H1 (cell line): ENCODE data around the gene SMLR1. TPM values are rescaled to one million over a fixed set of nuclear protein-coding genes. Genes with fewer than 3 reads are reported as not detected.

ENCODE experiments used
- CTCF ChIA-PET: fragments of 300-600 bp; sonication (Branson Sonifier 250); formaldehyde crosslinking; loops from one replicate; lab custom pipeline; 2021; ENCODE audit not compliant: partially characterized antibody; lab: Charles Lee
- POLR2A ChIA-PET: fragments of 300-600 bp; sonication (Branson Sonifier 250); formaldehyde crosslinking; loops from one replicate; lab custom pipeline; 2021; ENCODE audit warnings: inconsistent platforms; ENCODE audit not compliant: partially characterized antibody; lab: Charles Lee
- DNase-seq, 2 experiments: peaks; one replicate each; pipeline versions ENCODE4 v3.0.0 to v3.0.0-alpha.2; 2010 to 2022; ENCODE audit warnings: low spot score in 2 of 2, low read depth in 1 of 2, mixed read lengths in 1 of 2
- FAIRE-seq: peaks from 2 replicates; lab custom pipeline; 2011; peaks lifted over from hg19 to GRCh38; lab: Jason Lieb, UNC
- H2AFZ ChIP-seq: 2 replicates; pipeline ENCODE4 v1.8.1; 2012; ENCODE audit warnings: low read length, inconsistent platforms
- H2AK5ac ChIP-seq: 2 replicates; pipeline ENCODE4 v1.6.1; 2013; ENCODE audit warnings: low read depth, low read length
- H2BK120ac ChIP-seq: replicated peaks from 2 replicates; pipeline ENCODE3; 2013; ENCODE audit warnings: low read depth, low read length, inconsistent platforms
- H2BK12ac ChIP-seq: 2 replicates; pipeline ENCODE4 v1.6.1; 2013; ENCODE audit warnings: low read depth, low read length
- H2BK15ac ChIP-seq: 2 replicates; pipeline ENCODE4 v1.6.1; 2013; ENCODE audit warnings: low read length
- H2BK20ac ChIP-seq: 2 replicates; pipeline ENCODE4 v1.6.1; 2013; ENCODE audit warnings: low read length
- H2BK5ac ChIP-seq: 2 replicates; pipeline ENCODE4 v1.6.1; 2013; ENCODE audit warnings: low read depth, low read length
- H3K14ac ChIP-seq: 2 replicates; pipeline ENCODE4 v1.6.1; 2013; ENCODE audit warnings: inconsistent platforms; ENCODE audit not compliant: insufficient read length
- H3K18ac ChIP-seq: 2 replicates; pipeline ENCODE4 v1.6.1; 2013; ENCODE audit warnings: low read length; ENCODE audit errors: extremely low read depth
- H3K23ac ChIP-seq: 2 replicates; pipeline ENCODE4 v1.6.1; 2013; ENCODE audit warnings: inconsistent platforms; ENCODE audit not compliant: insufficient read length
- H3K23me2 ChIP-seq: 2 replicates; pipeline ENCODE4 v1.6.1; 2013; ENCODE audit warnings: low read depth, low read length
- H3K27ac ChIP-seq: 2 replicates; pipeline ENCODE4 v1.6.1; 2011; ENCODE audit warnings: low read depth, low read length, inconsistent platforms
- H3K27me3 ChIP-seq, 4 experiments: replicated peaks in 1 of 4; 1 replicate in 1 of 4; 2 replicates in 3 of 4; pipeline versions ENCODE4 v1.6.1 to v1.8.1; 2011 to 2013; ENCODE audit warnings: low read length in 3 of 4, mild to moderate bottlenecking in 3 of 4, inconsistent platforms in 2 of 4, mixed read lengths in 2 of 4, moderate library complexity in 1 of 4; ENCODE audit not compliant: control insufficient read depth in 3 of 4, insufficient read depth in 3 of 4; ENCODE audit errors: extremely low read depth in 1 of 4
- H3K36me3 ChIP-seq, 4 experiments: 2 replicates each; pipeline versions ENCODE4 v1.6.1 to v1.8.1; 2011 to 2013; ENCODE audit warnings: mild to moderate bottlenecking in 4 of 4, low read length in 3 of 4, moderate library complexity in 2 of 4, control low read depth in 1 of 4, inconsistent platforms in 1 of 4; ENCODE audit not compliant: insufficient read depth in 4 of 4, control insufficient read depth in 2 of 4
- H3K4ac ChIP-seq: replicated peaks from 2 replicates; pipeline ENCODE3; 2013; ENCODE audit warnings: low read length, low read depth, mixed read lengths, inconsistent platforms; ENCODE audit not compliant: insufficient read length
- H3K4me1 ChIP-seq, 4 experiments: replicated peaks in 1 of 4; 1 replicate in 1 of 4; 2 replicates in 3 of 4; pipeline versions ENCODE4 v1.6.1 to v1.8.1; 2011 to 2013; ENCODE audit warnings: low read length in 3 of 4, inconsistent platforms in 2 of 4, mixed read lengths in 1 of 4; ENCODE audit not compliant: insufficient read depth in 4 of 4, control insufficient read depth in 3 of 4
- H3K4me2 ChIP-seq, 2 experiments: 2 replicates each; pipeline versions ENCODE4 v1.6.1 to v1.8.1; 2011 to 2013; ENCODE audit warnings: low read depth in 2 of 2, low read length in 2 of 2, control low read depth in 1 of 2, inconsistent platforms in 1 of 2, mild to moderate bottlenecking in 1 of 2; ENCODE audit not compliant: insufficient read depth in 1 of 2
- H3K4me3 ChIP-seq, 4 experiments: fragments of 200-600, 300-600 bp in 1 of 4; sonication (generic), shearing (Covaris generic), sonication (Bioruptor Twin) in 1 of 4; 2 replicates each; pipeline versions ENCODE4 v1.5.1 to v1.8.1; 2011 to 2016; ENCODE audit warnings: low read length in 4 of 4, low read depth in 3 of 4, control low read depth in 2 of 4, inconsistent platforms in 2 of 4, mild to moderate bottlenecking in 2 of 4, mixed read lengths in 1 of 4, moderate library complexity in 1 of 4; ENCODE audit not compliant: insufficient read depth in 2 of 4; ENCODE audit errors: extremely low read depth in 1 of 4
- H3K56ac ChIP-seq: replicated peaks from 2 replicates; pipeline ENCODE3; 2013; ENCODE audit warnings: low read depth, mild to moderate bottlenecking, mixed read lengths, low read length, inconsistent platforms; ENCODE audit not compliant: insufficient read length
- H3K79me1 ChIP-seq: 2 replicates; pipeline ENCODE4 v1.6.1; 2013; ENCODE audit warnings: low read depth, low read length, control low read depth
- H3K79me2 ChIP-seq, 2 experiments: 2 replicates each; pipeline versions ENCODE4 v1.6.1 to v1.8.1; 2012 to 2013; ENCODE audit warnings: low read length in 2 of 2, mild to moderate bottlenecking in 2 of 2, inconsistent platforms in 1 of 2; ENCODE audit not compliant: insufficient read depth in 2 of 2, control insufficient read depth in 1 of 2
- H3K9ac ChIP-seq, 4 experiments: replicated peaks in 1 of 4; 1 replicate in 1 of 4; 2 replicates in 3 of 4; pipeline versions ENCODE4 v1.6.1 to v1.8.1; 2011 to 2013; ENCODE audit warnings: low read depth in 3 of 4, low read length in 3 of 4, control low read depth in 2 of 4, mild to moderate bottlenecking in 2 of 4, moderate library complexity in 2 of 4, inconsistent platforms in 1 of 4; ENCODE audit errors: extremely low read depth in 1 of 4
- H3K9me3 ChIP-seq, 2 experiments: 2 replicates each; pipeline versions ENCODE4 v1.6.1 to v1.8.1; 2012 to 2013; ENCODE audit warnings: mild to moderate bottlenecking in 2 of 2, moderate library complexity in 2 of 2, control low read depth in 1 of 2, inconsistent platforms in 1 of 2, low read depth in 1 of 2, low read length in 1 of 2, mixed read lengths in 1 of 2; ENCODE audit not compliant: insufficient read depth in 2 of 2
- H4K20me1 ChIP-seq, 2 experiments: replicated peaks in 1 of 2; 2 replicates each; pipeline versions ENCODE3 to v1.8.1; 2011 to 2013; ENCODE audit warnings: inconsistent platforms in 2 of 2, low read length in 2 of 2, mild to moderate bottlenecking in 1 of 2; ENCODE audit not compliant: insufficient read depth in 2 of 2, control insufficient read depth in 1 of 2
- H4K5ac ChIP-seq: 2 replicates; pipeline ENCODE4 v1.6.1; 2013; ENCODE audit warnings: low read length, low read depth, mixed read lengths, inconsistent platforms; ENCODE audit not compliant: insufficient read length
- H4K8ac ChIP-seq: 2 replicates; pipeline ENCODE4 v1.8.0; 2013; ENCODE audit warnings: mild to moderate bottlenecking, moderate library complexity, low read length, inconsistent platforms; ENCODE audit not compliant: insufficient read depth; ENCODE audit errors: extremely low read depth
- H4K91ac ChIP-seq: replicated peaks from 2 replicates; pipeline ENCODE3; 2013; ENCODE audit warnings: low read length, mixed read lengths, inconsistent platforms; ENCODE audit not compliant: insufficient read length
- ASH2L ChIP-seq: fragments of 200-600, 300-600 bp; sonication (generic); IDR thresholded peaks from one replicate; pipeline ENCODE4 v1.7.1; 2017; ENCODE audit warnings: low read length
- ATF2 ChIP-seq: IDR thresholded peaks from 2 replicates; pipeline ENCODE4 v1.6.1; 2012; ENCODE audit warnings: low read length, inconsistent platforms
- WGBS, 2 experiments: shearing (Covaris generic) in 1 of 2; methylation state at CpG; one replicate each; pipeline versions ENCODE4 v1.1.6 to v1.1.7; 2013 to 2015; ENCODE audit warnings: low lambda C conversion rate in 2 of 2, mixed read lengths in 2 of 2, inconsistent platforms in 1 of 2, low coverage in 1 of 2, missing lambda C conversion rate in 1 of 2; ENCODE audit not compliant: insufficient replicate concordance in 2 of 2, insufficient coverage in 1 of 2, insufficient read length in 1 of 2; ENCODE audit errors: extremely low coverage in 1 of 2, missing lambda C conversion rate in 1 of 2; 5-methylcytosine and 5-hydroxymethylcytosine counted together
- polyA plus RNA-seq, 7 experiments: library from polyadenylated mRNA; depleted of rRNA in 3 of 7; stranded (reverse) in 5 of 7; unstranded in 2 of 7; fragments of >200 nt in 5 of 7; fragments of 200-250 nt in 2 of 7; gene quantifications; 1 replicate in 5 of 7; 2 replicates in 1 of 7; 4 replicates in 1 of 7; pipeline versions ENCODE4 v1.2.1 to v1.2.3, GENCODE V29; 2011 to 2013; ENCODE audit warnings: missing spikeins in 2 of 7, mixed read lengths in 2 of 7
- total RNA-seq: library from RNA; stranded (reverse); fragmentation: NEBNext Ultra II Directional; extraction: Animal tissue kit (Norgen Biotek cat#: 25700); gene quantifications from 2 replicates; pipeline ENCODE4 v1.2.1, GENCODE V29; 2021

The SMLR1 gene
- total and polyA plus RNA-seq, 2 of the 8 experiments (the other 6 are each of a cell fraction or from before 2014, with no cell fraction given), result not detected

GRCh38 chr6:130822736-130823135, 4.5 kb upstream of the SMLR1 start:
- DNase-seq (no peak), FAIRE-seq (no peak)
- Histone ChIP-seq H4K5ac (no peak overlapping the region), H4K91ac (no peak overlapping the region), H3K23ac (no peak overlapping the region), H2AK5ac (no peak overlapping the region), H2BK20ac (no peak overlapping the region), H3K4me1 (peaks cover 0 to 8% (median 3%) of the 10 kb centered on the region in 4 experiments; a peak in 4 of 7 replicates), H3K27me3 (no peaks in the 10 kb centered on the region), H3K79me1 (no peaks in the 10 kb centered on the region), H3K14ac (no peak overlapping the region), H4K20me1 (no peaks in the 10 kb centered on the region), H3K4me3 (no peak overlapping the region), H3K36me3 (no peaks in the 10 kb centered on the region), H3K4me2 (no peak overlapping the region), H3K27ac (no peak overlapping the region), H3K18ac (no peak overlapping the region), H2BK5ac (no peak overlapping the region), H2BK15ac (no peak overlapping the region), H3K79me2 (no peaks in the 10 kb centered on the region), H2BK120ac (no peak overlapping the region), H4K8ac (no peak overlapping the region), H3K9ac (no peak overlapping the region), H3K56ac (no peak overlapping the region), H3K4ac (no peak overlapping the region), H2BK12ac (no peak overlapping the region), H3K9me3 (no peaks in the 10 kb centered on the region), H2AFZ (no peak overlapping the region), H3K23me2 (no peaks in the 10 kb centered on the region)
- 79% methylated on average over 1 of the region's 1 CpG; no CpG with 5 or more reads in 1 of the 2 experiments for WGBS, 2 experiments
- ChIA-PET POLR2A (no interaction called here), CTCF (interaction anchor here (1.3 kb wide), 1 partner anchor 10 kb away, joined by 3 read pairs; no protein-coding TSS in a partner anchor)
- TF ChIP-seq ASH2L, result no peak
- no peak for TF ChIP-seq ATF2
